ENCODE data around the gene TBL3.

The TBL3 gene

GRCh38 chr16:2019518-2019920 lies 47.7 kb downstream of the TBL3 start, which contains the start of gene NPW:
TSS of gene NPW (plus strand) at chr16:2019785.
- DNase-seq (ENCODE audit: low spot score): no peak

GRCh38 chr16:2019921-2020831 lies 48.3 kb downstream of the TBL3 start:
- no peak for DNase-seq (ENCODE audit: low spot score)

- DNase-seq (ENCODE audit: low spot score): no peak
Observed at GRCh38 chr16:2022723-2023091, 50.9 kb downstream of the TBL3 start.

- DNase-seq (ENCODE audit: low spot score): peak; percentile 94
Observed at GRCh38 chr16:2023092-2024031, 51.5 kb downstream of the TBL3 start.

GRCh38 chr16:2024032-2024420 lies 52.2 kb downstream of the TBL3 start:
- DNase-seq (ENCODE audit: low spot score): no peak

GRCh38 chr16:2025251-2025650 lies 53.4 kb downstream of the TBL3 start:
- no peak for DNase-seq (ENCODE audit: low spot score)

GRCh38 chr16:2025878-2026460 lies 54.1 kb downstream of the TBL3 start:
- DNase-seq (ENCODE audit: low spot score): no peak

GRCh38 chr16:2026461-2027023 lies 54.7 kb downstream of the TBL3 start, which contains the start of gene NHERF2:
TSS of gene NHERF2 (plus strand) at chr16:2026902. CDS start at chr16:2027006, 104 bp downstream.
- DNase-seq (ENCODE audit: low spot score): peak; percentile 33

GRCh38 chr16:2027024-2028010 lies 55.5 kb downstream of the TBL3 start:
- no peak for DNase-seq (ENCODE audit: low spot score)

GRCh38 chr16:2028146-2028545 lies 56.3 kb downstream of the TBL3 start:
- no peak for DNase-seq (ENCODE audit: low spot score)

GRCh38 chr16:2028620-2029220 lies 56.9 kb downstream of the TBL3 start:
- DNase-seq (ENCODE audit: low spot score): no peak

- DNase-seq (ENCODE audit: low spot score): no peak
Observed at GRCh38 chr16:2029350-2029749, 57.5 kb downstream of the TBL3 start.

GRCh38 chr16:2030036-2030435 lies 58.2 kb downstream of the TBL3 start:
- DNase-seq (ENCODE audit: low spot score): no peak

- DNase-seq (ENCODE audit: low spot score): no peak
Observed at GRCh38 chr16:2031081-2031577, 59.3 kb downstream of the TBL3 start.

All from CD4-positive, alpha-beta T cell treated with Interleukin-6 at 100 ng/mL for 8 hours (primary cell).